Measurements from ENCODE around the gene TMOD1. TPM values are rescaled to one million over a fixed set of nuclear protein-coding genes. Genes with fewer than 3 reads are reported as not detected.

The TMOD1 gene
- total RNA-seq, 1 experiment from 2014 or later: 0.14 TPM

GRCh38 chr9:97519441-97519970, 18.0 kb downstream of the TMOD1 start:
- CTCF ChIA-PET: no interaction called here
- Mint-ChIP-seq H3K27me3 (ENCODE audit: unreplicated experiment) (peaks cover 20% of the 10 kb centered on the region), H3K9me3 (ENCODE audit: low read depth, unreplicated experiment) (no peaks in the 10 kb centered on the region), H3K4me3 (ENCODE audit: low read depth, unreplicated experiment) (no peak overlapping the region), H3K27ac (ENCODE audit: unreplicated experiment) (no peak overlapping the region), H3K36me3 (ENCODE audit: insufficient read depth, unreplicated experiment) (no peaks in the 10 kb centered on the region), H3K4me1 (ENCODE audit: low read depth, unreplicated experiment) (no peaks in the 10 kb centered on the region)
- no TSS peak for BruUV-seq (replicated peaks)
- no peak for DNase-seq
- TF ChIP-seq CTCF (IDR thresholded peaks at IDR 0.05; ENCODE audit: unreplicated experiment): no peak
- intact Hi-C loops (cut with micrococcal nuclease; ENCODE audit: unreplicated experiment): no loop called here

- Mint-ChIP-seq H3K4me1 (ENCODE audit: low read depth, unreplicated experiment) (no peaks in the 10 kb centered on the region), H3K27me3 (ENCODE audit: unreplicated experiment) (peaks cover 5% of the 10 kb centered on the region), H3K36me3 (ENCODE audit: insufficient read depth, unreplicated experiment) (no peaks in the 10 kb centered on the region), H3K4me3 (ENCODE audit: low read depth, unreplicated experiment) (no peak overlapping the region), H3K27ac (ENCODE audit: unreplicated experiment) (no peak overlapping the region), H3K9me3 (ENCODE audit: low read depth, unreplicated experiment) (no peaks in the 10 kb centered on the region)
- DNase-seq: no peak
- no TSS peak for BruUV-seq (replicated peaks)
- intact Hi-C loops (cut with micrococcal nuclease; ENCODE audit: unreplicated experiment): no loop called here
- CTCF ChIA-PET: no interaction called here
- no peak for TF ChIP-seq CTCF (IDR thresholded peaks at IDR 0.05; ENCODE audit: unreplicated experiment)
Measured at GRCh38 chr9:97521576-97522333, 20.3 kb downstream of the TMOD1 start.

- H3K4me1 Mint-ChIP-seq (ENCODE audit: low read depth, unreplicated experiment): no peaks in the 10 kb centered on the region
- DNase-seq: no peak
- no peak overlapping the region for H3K4me3 Mint-ChIP-seq (ENCODE audit: low read depth, unreplicated experiment)
- H3K9me3 Mint-ChIP-seq (ENCODE audit: low read depth, unreplicated experiment): no peaks in the 10 kb centered on the region
- no peak overlapping the region for H3K27ac Mint-ChIP-seq (ENCODE audit: unreplicated experiment)
- BruUV-seq (replicated peaks): no TSS peak
- TF ChIP-seq CTCF (IDR thresholded peaks at IDR 0.05; ENCODE audit: unreplicated experiment): no peak
- intact Hi-C loops (cut with micrococcal nuclease; ENCODE audit: unreplicated experiment): no loop called here
- CTCF ChIA-PET: no interaction called here
- H3K27me3 Mint-ChIP-seq (ENCODE audit: unreplicated experiment): no peaks in the 10 kb centered on the region
- no peaks in the 10 kb centered on the region for H3K36me3 Mint-ChIP-seq (ENCODE audit: insufficient read depth, unreplicated experiment)
Measured at GRCh38 chr9:97524424-97524823, 23.0 kb downstream of the TMOD1 start.

GRCh38 chr9:97525451-97525850, 24.0 kb downstream of the TMOD1 start:
- Mint-ChIP-seq H3K27me3 (ENCODE audit: unreplicated experiment) (no peaks in the 10 kb centered on the region), H3K4me3 (ENCODE audit: low read depth, unreplicated experiment) (no peak overlapping the region), H3K4me1 (ENCODE audit: low read depth, unreplicated experiment) (no peaks in the 10 kb centered on the region), H3K27ac (ENCODE audit: unreplicated experiment) (no peak overlapping the region), H3K36me3 (ENCODE audit: insufficient read depth, unreplicated experiment) (no peaks in the 10 kb centered on the region), H3K9me3 (ENCODE audit: low read depth, unreplicated experiment) (no peaks in the 10 kb centered on the region)
- no peak for TF ChIP-seq CTCF (IDR thresholded peaks at IDR 0.05; ENCODE audit: unreplicated experiment)
- intact Hi-C loops (cut with micrococcal nuclease; ENCODE audit: unreplicated experiment): no loop called here
- CTCF ChIA-PET: no interaction called here
- no peak for DNase-seq
- no TSS peak for BruUV-seq (replicated peaks)
